Measurements from ENCODE around the gene RBM5.

RBM5 gene

DNA sequence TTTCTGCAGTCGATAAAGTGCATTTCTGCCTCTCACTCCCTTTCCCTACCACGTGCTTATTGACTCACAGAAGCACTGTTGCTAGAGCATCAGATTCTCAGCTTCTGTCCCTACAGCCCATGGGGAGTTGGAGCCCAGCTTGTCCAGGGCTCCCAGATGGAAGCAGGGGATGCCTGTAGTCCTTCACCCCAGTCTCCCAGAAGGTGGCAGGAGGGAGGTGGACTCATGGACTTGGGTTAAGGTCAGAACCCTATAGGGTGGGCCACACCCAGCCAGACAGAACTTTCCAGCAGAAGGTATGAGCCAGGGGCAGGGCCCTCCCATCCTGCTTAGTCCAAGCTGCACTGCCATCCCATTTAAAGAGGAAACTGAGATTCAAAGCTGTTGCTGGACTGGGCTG is 33.4 kb downstream of the RBM5 start:
- DNase-seq, result no peak

DNA sequence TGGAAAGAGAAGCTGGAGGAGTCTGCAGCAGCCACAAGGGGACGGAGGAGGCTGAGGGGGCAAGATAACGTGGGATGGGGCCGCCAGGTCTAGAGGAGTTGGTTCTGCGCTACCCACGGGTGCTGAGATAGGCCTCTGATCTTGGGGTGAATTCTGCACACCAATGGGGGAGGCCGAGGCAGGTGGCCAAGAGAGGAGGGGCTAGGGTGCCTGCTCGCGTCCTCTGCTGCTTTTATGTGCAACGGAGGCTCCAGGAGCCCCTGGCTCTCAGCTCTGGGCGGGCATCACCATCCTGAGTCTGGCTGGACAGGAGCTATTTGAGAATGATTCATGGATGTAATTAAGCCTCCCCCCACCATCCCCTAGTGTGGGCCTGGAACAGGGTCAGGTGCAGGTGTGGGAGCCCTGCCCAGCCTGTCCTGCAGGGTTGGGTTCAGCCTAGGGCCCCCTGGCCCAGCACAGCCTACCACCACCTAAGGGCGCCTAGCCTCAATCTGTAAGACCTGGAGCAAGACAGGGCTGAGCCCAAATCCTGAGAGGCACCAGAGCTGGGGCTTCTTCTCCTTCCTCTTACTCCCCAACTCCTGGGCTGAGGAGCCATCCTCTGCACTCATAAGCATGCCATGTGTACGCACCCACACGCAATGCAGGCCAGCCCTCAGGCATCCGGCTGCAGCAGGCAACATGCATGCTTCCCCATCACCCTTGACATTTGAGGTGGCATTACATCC is 34.1 kb downstream of the RBM5 start:
- DNase-seq, result no peak

DNA sequence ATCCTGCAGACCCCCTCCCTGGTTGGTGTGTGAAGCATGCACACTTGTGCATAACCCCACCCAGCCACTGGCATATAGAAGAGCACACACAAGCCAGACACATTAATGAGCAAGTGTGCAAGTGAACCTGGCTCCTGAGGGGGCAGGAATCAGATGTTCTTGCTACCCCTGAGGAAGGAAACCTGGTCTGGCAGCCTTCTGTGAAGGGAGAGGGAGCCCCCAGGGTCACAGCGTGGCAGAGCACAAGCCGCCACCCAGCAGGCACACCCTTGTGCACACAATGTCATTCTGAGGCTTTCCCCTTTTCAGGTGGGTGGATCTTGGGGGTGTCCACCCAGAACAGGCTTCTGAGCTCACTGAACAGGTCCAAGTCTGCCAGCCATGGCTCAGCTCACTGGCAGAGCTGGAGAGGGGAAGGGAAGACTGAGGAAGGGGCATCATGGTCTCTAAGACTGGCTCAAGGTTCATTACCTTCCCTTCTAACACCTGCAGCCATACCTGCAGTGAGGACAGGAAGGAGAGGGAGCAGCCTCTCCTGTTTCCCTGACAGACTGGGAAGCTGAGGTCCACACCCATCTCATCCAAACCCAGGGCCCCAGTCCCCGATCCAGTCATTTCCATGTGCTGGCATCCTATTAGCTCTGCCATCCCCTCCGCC is 34.8 kb downstream of the RBM5 start:
- no peak for DNase-seq

DNA sequence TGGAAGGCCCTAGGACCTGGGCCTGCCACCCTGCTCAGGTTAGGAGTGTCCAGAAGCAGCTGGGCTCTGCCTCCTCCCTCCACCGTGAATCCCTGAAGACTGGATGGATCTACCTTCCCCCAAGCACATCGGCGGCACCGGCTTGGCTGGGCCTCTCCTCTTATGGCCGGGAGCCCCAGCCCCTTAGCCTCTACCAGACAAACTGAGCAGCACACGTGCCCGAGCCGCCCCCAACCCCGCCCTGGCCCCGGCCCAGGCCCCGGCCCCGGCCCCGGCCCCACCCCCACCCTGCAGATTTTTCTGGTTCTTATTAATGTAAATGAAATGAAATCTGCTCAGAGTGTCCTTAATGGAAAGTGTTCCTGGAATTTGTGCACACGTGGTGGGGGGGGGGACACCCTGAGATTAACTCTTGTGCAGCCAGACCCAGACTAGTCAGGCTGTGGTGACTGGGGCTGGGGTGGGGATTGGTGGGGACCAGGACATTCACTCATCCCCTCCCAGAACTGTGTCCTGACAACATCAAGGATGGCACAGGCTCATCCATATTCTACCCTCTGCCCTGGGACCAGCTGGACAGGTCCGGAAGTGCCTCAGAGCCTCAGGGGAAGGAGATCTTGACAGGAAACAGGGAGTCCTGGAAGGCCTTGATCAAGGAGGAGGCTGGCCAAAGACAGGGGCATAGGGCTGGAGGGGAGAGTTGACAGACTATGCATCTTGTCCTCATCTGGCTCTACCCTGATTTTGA is 35.5 kb downstream of the RBM5 start:
- DNase-seq, result no peak

DNA sequence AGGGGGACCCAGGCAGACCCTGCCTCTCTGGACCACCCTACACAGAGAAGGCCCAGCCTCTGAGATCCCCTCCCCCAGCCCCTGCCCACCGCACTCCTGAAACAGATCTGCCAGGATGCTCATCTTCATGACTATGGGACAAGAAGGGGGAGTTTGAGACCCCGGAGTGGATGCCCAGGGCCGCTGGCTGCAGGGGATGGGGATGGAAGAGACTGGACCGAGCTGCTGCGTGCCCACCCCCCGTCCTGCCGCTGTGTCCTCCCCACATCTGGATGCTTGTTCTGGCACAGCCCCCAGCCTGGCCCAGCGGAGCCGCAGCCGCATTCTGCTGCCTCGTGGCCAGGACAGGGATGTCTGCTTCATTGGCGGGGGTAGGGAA is 36.1 kb downstream of the RBM5 start:
- no peak for DNase-seq

DNA sequence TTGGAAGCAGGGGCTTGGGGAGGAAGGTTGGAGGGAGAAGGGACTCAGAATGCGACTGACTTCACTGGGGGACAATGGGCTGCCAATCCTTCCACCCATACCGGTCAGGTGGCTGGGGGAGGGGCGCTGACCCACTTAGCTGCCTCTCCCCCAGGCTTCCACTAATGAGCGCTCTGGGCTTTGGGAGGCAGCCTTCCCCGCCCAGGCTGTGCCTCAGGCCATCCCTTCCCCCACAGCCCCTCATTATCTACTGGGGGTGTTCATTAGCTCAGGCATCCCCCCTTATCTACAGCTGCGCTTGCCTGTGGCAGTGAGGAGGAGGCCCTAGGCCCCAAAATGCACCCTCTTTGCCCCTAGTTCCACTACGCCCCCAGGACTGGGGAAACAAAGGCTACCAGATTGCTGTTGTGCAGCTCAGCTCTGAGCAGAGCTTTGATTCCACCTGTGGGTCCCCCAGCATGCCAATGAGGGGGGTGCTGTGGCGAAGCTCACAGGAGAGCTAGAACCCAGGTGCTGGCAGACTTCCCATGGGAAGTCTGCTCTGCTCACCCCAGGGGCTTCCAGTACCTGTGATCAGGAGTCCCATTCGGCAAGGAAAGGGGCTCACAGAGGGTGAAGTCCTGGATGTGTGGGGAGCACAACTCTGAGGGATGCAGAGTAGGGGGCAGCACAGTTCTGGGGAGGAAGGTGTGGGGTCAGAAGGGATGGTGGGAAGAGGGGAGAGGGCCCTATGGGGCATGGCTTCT is 37.0 kb downstream of the RBM5 start:
- no peak for DNase-seq

DNA sequence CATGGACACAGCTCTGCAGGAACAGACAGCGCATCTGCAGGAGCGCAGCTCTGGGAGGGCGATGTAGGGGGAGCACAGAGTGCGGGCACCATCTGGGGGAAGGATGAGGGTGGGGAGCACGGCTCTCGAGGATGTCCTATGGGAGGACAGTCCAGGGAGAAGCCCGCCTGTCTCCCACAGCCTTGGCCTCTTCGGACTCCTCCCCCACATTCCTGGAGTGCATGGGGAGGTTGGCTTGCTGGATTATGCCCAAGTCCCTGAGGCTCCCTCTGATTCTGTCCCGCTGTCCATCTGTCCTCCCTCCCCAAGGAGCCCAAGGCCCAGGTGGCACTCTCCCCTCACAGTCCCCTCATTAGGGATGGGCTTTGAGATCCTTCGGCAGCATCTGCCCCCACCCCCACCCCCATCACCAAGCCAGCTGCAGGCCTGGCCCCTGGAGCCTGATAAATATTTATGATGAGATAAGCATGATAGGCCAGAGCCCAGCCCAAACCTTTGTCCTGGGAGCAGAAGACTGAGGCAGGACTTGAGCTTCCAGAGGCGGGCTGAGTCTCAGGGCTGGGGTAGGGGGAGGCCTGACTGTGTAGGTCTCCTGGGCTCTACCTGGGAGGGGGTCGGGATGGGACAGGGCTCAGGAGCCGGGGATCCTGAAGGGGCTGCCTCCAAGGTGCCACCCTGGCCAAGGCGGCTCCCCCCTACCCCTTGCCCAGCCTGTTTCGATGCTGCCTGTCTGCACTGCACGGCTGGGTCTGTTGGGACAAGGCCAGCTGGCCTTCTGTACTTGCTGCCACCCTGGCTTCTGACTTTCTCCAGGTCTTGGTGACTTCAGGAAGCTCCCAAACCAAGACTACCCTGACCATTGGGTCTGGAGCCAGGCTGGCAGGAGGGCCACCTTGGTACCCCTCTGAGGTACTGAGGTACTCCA is 37.8 kb downstream of the RBM5 start:
- DNase-seq, result peak; percentile 17

DNA sequence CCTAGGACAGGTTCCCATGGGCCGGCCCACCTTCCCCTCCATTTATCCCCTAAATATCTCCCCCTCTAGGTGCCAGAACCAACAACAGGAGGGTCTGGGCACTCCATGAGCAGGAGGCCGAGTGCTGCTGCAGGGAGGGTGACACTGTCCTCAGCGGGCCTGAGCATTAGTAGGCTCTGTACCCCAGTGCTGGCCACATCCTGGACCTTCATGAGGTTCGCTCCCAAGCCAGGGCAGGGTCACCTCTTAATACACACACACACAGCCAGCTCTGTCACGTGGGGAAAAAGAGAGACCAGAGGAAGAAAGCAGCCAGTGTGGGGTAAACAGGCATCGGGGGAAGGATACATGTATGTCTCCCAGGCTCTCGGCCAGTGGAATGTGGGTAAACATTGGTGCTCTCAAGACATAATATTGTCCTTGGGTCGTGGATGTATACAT is 38.6 kb downstream of the RBM5 start:
- no peak for DNase-seq

DNA sequence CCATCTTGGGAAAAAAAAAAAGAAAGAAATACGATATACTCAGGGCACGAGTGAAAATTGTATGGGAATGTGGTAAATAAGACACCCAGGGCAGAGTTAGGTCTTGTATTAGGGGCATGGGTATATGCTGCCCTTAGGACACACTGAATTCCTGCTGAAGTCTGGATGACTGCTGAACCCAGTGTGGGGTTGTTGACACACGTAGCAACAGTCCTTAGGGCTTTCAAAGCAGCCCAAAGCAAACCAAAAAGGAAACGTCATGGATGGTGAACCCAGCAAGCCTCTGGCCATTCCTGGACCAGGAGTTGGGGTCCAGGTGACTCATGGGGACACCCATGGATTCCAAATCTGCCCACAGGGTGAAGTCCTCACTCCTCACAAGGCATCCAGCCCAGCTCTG is 39.3 kb downstream of the RBM5 start:
- no peak for DNase-seq

DNA sequence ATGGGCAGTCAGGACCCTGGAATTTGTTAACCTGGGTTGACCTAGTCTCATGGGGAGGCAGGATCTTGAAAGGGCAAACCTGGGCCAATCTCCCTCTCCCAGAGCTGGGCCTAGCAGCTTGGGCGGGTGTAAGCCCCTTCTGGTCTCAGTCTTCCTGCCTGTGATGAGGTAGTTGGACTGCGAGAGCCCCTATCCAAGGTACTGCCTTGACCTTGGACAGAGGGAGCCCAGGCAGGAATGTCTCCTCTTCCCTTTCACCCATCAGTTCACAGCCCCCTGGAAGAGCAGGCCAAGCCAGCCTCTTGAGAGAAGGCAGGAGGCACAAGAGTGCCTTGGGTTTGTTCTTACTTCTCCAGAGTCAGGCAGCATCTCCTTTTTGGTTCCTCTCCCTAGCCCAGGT is 41.7 kb downstream of the RBM5 start:
- DNase-seq, result no peak

DNA sequence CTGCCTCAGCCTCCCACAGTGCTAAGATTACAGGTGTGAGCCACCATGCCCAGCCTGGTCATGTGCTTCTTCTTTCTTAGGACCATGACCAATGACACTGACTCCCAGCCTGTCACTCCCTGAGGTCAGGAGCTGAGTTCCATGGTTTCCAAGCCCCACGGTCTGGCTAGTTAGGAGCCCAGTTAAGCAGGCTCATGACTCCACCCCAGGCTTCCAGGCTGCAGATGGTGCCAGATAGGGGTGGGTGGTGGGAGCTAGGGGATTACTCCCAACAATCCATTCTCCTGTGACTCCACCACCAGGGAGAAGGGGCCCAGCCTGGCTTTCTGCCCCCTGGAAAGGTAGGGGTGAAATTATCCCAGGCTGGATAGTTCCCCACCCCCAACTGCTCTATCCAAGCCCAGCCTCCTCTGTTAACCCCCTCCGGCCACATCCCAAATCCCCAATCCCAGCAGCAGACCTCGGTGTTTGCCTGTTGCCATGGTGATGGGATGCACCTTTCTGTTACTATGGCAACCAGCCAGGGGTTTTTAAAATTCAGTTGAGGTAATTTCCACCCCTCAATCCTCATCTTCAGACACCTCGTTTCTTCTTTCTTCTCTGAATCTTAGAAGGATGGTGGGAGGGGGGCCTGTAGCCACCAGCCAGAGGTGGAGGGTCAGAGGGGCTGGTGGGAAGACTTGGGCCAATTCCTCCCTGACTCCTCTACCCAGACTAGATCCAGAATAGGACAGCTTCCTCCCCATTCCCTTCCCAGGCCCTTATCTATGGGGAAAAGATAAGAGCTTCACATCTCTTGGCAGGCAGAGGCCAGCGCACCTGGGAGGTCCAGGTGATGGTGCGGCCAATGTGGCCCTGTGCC is 43.9 kb downstream of the RBM5 start:
- DNase-seq, result no peak

DNA sequence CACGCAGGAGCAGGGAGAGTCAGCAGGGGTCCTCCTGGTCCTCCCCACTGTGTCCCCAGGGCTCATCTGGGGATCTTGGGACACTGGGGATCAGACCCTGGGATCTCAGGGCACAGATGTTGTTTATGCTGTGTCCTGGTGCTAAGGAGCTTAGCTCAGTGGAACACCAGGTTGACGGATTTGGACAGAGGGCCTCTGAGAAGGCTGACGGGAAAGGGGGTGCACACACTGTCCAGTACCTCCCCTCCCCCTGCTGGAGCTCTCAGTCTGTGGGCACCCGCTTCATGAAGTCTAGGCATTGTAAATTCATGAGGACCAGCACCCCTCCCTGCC is 44.5 kb downstream of the RBM5 start:
- DNase-seq, result no peak

DNA sequence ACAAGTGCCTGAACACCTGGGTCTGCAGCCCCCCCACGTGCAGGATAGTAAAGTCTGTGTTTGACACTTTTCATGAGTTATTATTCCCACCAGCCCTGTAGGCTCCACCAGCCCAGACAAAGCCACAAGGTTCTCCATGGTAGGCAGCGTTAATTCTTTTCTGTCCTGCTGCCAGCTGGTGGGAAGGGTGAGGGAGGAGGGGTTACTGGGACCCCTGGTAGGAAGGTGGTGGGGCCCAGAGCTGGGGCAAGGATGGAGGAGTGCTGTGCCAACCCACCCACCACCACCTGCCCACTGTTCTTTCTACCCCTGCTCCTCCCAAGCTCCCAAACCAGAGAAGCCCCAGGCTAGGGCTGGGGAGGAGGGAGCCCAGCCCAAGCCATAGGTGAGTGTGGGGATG is 45.6 kb downstream of the RBM5 start:
- no peak for DNase-seq

DNA sequence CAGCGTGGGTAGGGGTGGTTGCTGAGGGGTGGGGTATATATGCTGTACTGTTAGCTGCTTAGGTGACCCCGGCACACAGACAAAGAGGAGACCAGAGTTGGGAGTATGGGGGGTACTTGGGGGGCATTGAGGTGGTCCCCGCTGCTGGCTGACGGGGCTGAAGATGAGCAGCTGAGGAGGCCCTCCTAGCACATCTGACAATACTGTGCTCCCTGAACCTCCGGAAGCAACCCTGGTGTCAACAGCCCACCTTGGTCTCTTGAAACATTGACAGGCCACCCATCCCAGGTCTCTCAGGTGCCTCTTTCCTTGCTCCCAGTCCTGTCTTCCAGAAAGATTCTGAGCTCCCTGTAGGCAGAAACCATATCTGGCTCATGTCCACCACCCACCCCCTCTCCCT is 47.2 kb downstream of the RBM5 start:
- no peak for DNase-seq

DNA sequence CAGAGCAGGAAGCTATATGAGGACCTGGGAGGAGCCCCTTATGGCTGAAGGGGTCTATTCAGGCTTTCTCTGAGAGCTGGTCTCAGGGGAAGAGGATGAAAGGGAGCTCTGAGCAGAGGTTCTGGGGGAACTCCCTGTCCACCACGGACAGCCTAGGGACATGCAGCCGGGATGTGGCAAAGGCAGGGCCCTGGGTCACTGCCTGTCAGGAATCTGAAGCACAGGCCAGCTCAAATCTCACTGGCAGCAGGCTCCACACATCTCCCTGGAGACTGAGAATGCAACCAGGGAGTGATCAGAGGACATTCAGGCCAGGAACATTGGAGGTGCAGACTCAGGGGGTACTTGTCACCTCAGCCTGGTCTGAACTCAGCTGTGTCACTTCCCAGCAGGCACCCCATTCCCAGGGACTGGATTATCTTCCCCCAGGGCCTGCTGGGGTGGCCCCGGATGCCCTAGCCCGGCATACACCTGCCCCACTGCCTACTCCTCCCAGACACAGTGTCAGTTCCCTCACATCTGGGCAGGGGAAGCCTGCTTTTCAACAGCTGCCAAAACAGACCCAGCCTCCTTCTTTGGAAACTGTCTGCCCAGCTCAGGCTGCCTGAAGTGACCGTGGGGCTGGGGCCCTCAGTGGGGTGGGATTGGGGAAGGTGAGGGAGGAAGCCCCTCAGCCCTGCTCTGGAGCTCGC is 48.1 kb downstream of the RBM5 start:
- no peak for DNase-seq

DNA sequence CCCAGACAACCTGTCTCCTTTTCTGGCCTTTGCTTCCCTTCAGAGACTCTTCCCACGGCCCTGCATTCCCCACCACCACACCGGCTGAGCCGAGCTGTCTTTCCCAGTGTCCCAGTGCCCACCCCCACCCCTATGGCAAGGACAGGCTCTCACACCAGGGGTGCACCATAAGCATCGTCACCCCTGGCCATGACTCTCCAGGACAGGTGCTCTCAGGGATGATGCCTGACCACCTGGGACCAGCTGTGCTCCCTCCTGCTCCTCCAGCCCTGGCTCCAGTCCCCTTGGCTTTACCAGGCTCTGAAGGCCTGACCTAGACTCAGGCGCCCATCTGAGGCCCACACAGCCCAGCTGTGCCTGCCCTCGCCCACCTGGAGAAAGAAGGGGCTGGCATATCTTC is 48.8 kb downstream of the RBM5 start:
- DNase-seq, result no peak

DNA sequence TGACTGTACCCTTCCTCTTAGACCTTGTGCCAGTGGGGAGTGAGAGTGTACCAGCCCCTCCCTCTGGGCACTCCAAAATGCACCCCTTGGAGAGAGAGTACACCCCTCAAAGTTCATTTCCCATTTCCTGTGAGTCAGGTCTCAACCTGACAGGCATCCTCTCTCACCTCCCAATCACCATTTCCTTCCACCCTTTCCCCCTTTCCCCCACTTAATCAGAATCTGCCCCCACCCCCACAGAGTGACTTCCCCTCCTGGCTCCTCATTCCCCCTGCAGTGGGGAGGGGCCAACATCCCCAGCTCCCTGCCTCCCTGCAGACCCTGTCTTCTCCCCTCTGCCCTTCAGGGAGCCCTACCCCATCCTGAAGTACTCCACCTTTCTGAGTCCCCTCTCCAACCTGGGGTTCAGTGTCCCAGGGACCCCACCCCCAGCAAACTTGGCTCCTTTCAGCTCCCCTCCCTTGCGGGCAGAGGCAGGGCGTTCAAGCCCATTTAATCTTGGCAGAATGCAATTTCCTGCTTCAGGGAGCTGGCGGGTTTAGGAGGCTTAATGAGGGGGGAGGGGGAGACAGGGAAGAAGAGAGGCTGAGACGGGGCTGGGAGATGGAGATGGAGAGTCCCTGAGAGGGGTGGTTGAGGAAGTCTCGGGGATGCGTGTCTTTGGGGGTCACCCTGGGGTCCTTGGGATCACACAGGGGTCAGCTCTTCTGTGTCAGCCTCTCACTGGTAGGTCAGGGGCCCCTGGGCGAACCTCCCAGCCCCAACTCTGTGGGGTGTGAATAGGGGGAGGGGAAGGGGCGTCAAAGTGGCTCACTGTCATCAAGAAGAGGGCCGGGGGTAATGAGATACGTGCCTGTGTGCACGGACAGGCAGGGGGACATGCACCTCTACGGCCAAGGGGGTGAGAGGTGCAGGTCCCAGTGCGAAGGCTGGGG is 49.8 kb downstream of the RBM5 start:
- no peak for DNase-seq

DNA sequence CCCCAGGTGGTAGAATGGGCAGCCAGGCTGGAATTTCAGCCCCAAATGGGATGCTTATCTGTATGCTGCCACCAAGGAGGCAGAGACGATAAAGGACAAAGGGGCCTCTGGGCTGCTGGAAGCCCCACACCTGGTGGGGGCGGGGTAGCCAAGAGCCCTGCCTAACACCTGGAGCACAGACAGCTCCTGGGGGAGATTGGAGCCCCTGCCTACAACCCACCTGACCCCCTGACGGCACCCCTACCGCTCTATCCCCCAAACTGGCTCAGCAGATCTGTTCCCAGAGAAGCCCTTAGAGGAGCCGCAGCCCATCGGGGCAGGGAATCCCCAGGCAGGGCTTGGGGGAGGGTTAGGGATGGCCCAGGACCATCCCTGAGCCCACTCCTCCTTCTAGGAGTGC is 50.6 kb downstream of the RBM5 start:
- no peak for DNase-seq

DNA sequence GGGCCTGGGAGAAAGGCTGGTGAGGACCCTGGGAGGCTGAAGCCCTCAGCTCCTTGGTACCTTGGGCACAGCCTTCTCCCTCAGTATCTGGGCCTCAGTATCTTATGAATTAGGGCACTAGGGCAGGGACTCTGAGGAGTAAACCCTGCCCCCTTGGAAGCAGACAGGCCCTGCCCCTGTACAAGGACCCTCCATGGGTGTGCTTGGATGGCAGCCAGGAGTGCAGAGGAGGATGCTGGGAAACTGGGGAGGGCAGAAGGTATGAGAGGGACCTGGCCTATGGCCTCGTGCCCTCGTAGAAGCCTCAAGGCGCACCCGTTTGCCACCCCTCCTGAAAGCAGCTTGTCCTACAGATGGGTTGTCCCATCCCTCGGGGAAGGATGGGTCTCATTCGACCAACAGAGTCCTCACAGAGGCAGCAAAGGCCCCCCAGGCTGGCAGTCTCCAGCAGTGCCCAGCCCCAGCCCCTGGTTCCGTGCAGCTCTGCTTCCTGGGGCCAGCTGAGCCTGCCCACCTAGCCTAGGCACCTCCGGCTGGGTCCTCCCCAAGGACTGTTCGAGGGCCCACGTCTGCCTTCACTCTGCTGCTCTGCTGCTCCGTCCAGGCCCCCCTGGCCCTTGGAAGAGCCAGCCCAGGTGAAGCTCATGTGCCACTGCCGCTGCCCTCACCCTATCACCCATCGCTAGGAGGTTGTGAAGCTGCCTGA is 51.2 kb downstream of the RBM5 start:
- no peak for DNase-seq
